ENCODE measurements around the gene PCDHGB5. TPM values are rescaled to one million over a fixed set of nuclear protein-coding genes. Genes with fewer than 3 reads are reported as not detected.

Gene PCDHGB5
- total and polyA plus RNA-seq, 2 of the 13 experiments (the other 11 are each of a cell fraction or from before 2014, with no cell fraction given): 0.08 to 0.44 TPM

GRCh38 chr5:141351591-141351990, 46.2 kb upstream of the PCDHGB5 start:
- Histone ChIP-seq H3K9me3 (ENCODE audit: low read length) (peaks cover 15% of the 10 kb centered on the region), H2AFZ (ENCODE audit: low read length) (no peak overlapping the region), H3K4me1 (ENCODE audit: insufficient read depth, low read length) (no peaks in the 10 kb centered on the region; the same call in 1 of the 2 replicates), H3K27me3 (ENCODE audit: control insufficient read depth in 1 of 2, insufficient read depth in 2 of 2, low read length in 2 of 2) (no peaks in the 10 kb centered on the region; a peak in 1 of 5 replicates), H3K36me3 (replicated peaks in 1 of 2; ENCODE audit: control insufficient read depth in 1 of 2, insufficient read depth in 2 of 2, low read length in 2 of 2) (no peaks in the 10 kb centered on the region), H3K4me2 (ENCODE audit: low read depth, low read length) (no peak overlapping the region), H4K20me1 (ENCODE audit: insufficient read depth, low read length) (no peaks in the 10 kb centered on the region), H3K4me3 (replicated peaks in 1 of 3; ENCODE audit: insufficient read depth in 1 of 3, low read depth in 2 of 3, low read length in 3 of 3) (no peak overlapping the region), H3K79me2 (ENCODE audit: insufficient read depth, low read length) (no peaks in the 10 kb centered on the region), H3K9ac (ENCODE audit: insufficient read depth, low read depth, low read length) (no peak overlapping the region), H3K27ac (ENCODE audit: extremely low read length, insufficient read depth, low read length) (no peak overlapping the region)
- CTCF ChIA-PET (ENCODE audit: low intra/inter-chr PET ratio, low total read pairs): no interaction called here
- no peak for ATAC-seq
- intact Hi-C loops (cut with micrococcal nuclease; ENCODE audit: unreplicated experiment) (loop anchor here (10.0 kb wide), 1 partner anchor 173 kb away; no protein-coding TSS in a partner anchor), in situ Hi-C loops (cut with HindIII; ENCODE audit: extremely low pct_ligation_motif_present, low pct_unique_long_range_greater_than_20kb) (loop anchor here (10.0 kb wide), 1 partner anchor 173 kb away; no protein-coding TSS in a partner anchor)
- no peak for DNase-seq (ENCODE audit: low spot score)
- no peak for TF ChIP-seq CREB3 (CRISPR knock-in tag; IDR thresholded peaks at IDR 0.05)
- TF ChIP-seq ZNF790 (CRISPR knock-in tag; IDR thresholded peaks at IDR 0.05; ENCODE audit: borderline replicate concordance): no peak
- no peak for TF ChIP-seq NFIC (IDR thresholded peaks at IDR 0.05; ENCODE audit: low read length)
- no peak for TF ChIP-seq GPBP1L1 (CRISPR knock-in tag; IDR thresholded peaks at IDR 0.05)
- TF ChIP-seq MBD4 (IDR thresholded peaks at IDR 0.05; ENCODE audit: borderline replicate concordance, low read length): no peak
- TF ChIP-seq ZNF557 (CRISPR knock-in tag; IDR thresholded peaks at IDR 0.05): no peak
- TF ChIP-seq ZNF296 (CRISPR knock-in tag; conservative IDR thresholded peaks at IDR 0.05): no peak
- TF ChIP-seq THAP7 (CRISPR knock-in tag; IDR thresholded peaks at IDR 0.05): no peak
- TF ChIP-seq ZMAT5 (CRISPR knock-in tag; IDR thresholded peaks at IDR 0.05; ENCODE audit: borderline replicate concordance, low read depth): no peak
- no peak for TF ChIP-seq SAFB2 (CRISPR knock-in tag; IDR thresholded peaks at IDR 0.05; ENCODE audit: borderline replicate concordance, low read depth)
- no peak for TF ChIP-seq DR1 (CRISPR knock-in tag; IDR thresholded peaks at IDR 0.05)
- TF ChIP-seq ARID4A (CRISPR knock-in tag; IDR thresholded peaks at IDR 0.05; ENCODE audit: borderline replicate concordance): no peak
- TF ChIP-seq ZNF704 (CRISPR knock-in tag; IDR thresholded peaks at IDR 0.05; ENCODE audit: borderline replicate concordance): no peak
- no peak for TF ChIP-seq ZNF768 (CRISPR knock-in tag; IDR thresholded peaks at IDR 0.05)
- TF ChIP-seq MATR3 (CRISPR knock-in tag; IDR thresholded peaks at IDR 0.05): no peak
- FAIRE-seq: no peak
- POLR2A ChIA-PET: no interaction called here
- BruUV-seq (replicated peaks): no TSS peak
- WGBS (ENCODE audit: low lambda C conversion rate): 86% methylated on average over 10 of the region's 36 CpGs
